ENCODE data around the gene IL2RA. TPM values are rescaled to one million over a fixed set of nuclear protein-coding genes. Genes with fewer than 3 reads are reported as not detected.

Gene IL2RA
- total RNA-seq, 1 experiment from 2014 or later = not detected

GRCh38 chr10:6055929-6056328 is 6.2 kb downstream of the IL2RA start:
- Histone ChIP-seq H3K9ac (ENCODE audit: extremely low read depth, insufficient read length, low read length) (no peak overlapping the region), H2BK12ac (ENCODE audit: insufficient read length, low read depth, low read length) (no peak overlapping the region), H2BK15ac (ENCODE audit: low read depth, low read length) (no peak overlapping the region), H3K79me2 (ENCODE audit: insufficient read depth, low read length) (no peaks in the 10 kb centered on the region), H4K8ac (replicated peaks; ENCODE audit: insufficient read length, low read depth, low read length) (no peak overlapping the region), H3K56ac (ENCODE audit: insufficient read length, low read depth, low read length) (no peak overlapping the region), H3K9me3 (ENCODE audit: control insufficient read depth, low read depth, low read length) (no peaks in the 10 kb centered on the region), H3K27me3 (ENCODE audit: insufficient read depth, low read length) (no peaks in the 10 kb centered on the region), H4K91ac (ENCODE audit: insufficient read length, low read depth, low read length) (no peak overlapping the region), H2BK120ac (ENCODE audit: low read depth, low read length, poor library complexity, severe bottlenecking) (no peak overlapping the region), H2AK5ac (ENCODE audit: insufficient read length, low read length) (no peak overlapping the region), H3K23me2 (ENCODE audit: insufficient read length, low read depth, low read length, poor library complexity, severe bottlenecking) (no peaks in the 10 kb centered on the region), H2BK20ac (ENCODE audit: low read depth, low read length, poor library complexity, severe bottlenecking) (no peak overlapping the region), H4K20me1 (ENCODE audit: control insufficient read depth, insufficient read depth, insufficient read length) (no peaks in the 10 kb centered on the region), H3K14ac (ENCODE audit: insufficient read depth, low read length) (no peak overlapping the region), H3K4me2 (ENCODE audit: insufficient read depth, insufficient read length, low read length) (no peak overlapping the region), H2AFZ (ENCODE audit: low read length) (no peak overlapping the region), H3K18ac (ENCODE audit: insufficient read length, low read depth, low read length) (no peak overlapping the region), H3K4ac (ENCODE audit: low read depth, low read length) (no peak overlapping the region), H4K5ac (ENCODE audit: insufficient read length, low read depth, low read length) (no peak overlapping the region), H3K4me1 (ENCODE audit: insufficient read depth, low read length) (no peaks in the 10 kb centered on the region), H2BK5ac (ENCODE audit: insufficient read length, low read length) (no peak overlapping the region), H3K27ac (ENCODE audit: insufficient read length, low read depth, low read length) (no peak overlapping the region), H3K79me1 (ENCODE audit: insufficient read depth, low read depth, low read length, poor library complexity, severe bottlenecking) (no peaks in the 10 kb centered on the region), H3T11ph (ENCODE audit: low read length) (no peak overlapping the region), H3K23ac (ENCODE audit: insufficient read length, low read depth, low read length) (no peak overlapping the region)
- DNase-seq = no peak
- WGBS (ENCODE audit: extremely low coverage, insufficient read length, low lambda C conversion rate) = no CpG with 5 or more reads among the region's 4 CpGs
- Mint-ChIP-seq H3K27me3 (ENCODE audit: low read depth) (peaks cover 10% of the 10 kb centered on the region), H3K4me3 (no peak overlapping the region), H3K27ac (no peak overlapping the region), H3K4me1 (peaks cover 4 to 6% of the 10 kb centered on the region in 2 experiments), H3K36me3 (ENCODE audit: insufficient read depth in 1 of 3, low read depth in 3 of 3) (no peaks in the 10 kb centered on the region), H3K9me3 (no peaks in the 10 kb centered on the region)
- no peak for TF ChIP-seq CTCF (conservative IDR thresholded peaks at IDR 0.05)

Measured in H9 (cell line).